RWPE2 (cell line): ENCODE results near the gene UFC1.

ENCODE experiments used
- ATAC-seq: fragments of 200-7000 bp; cut with Tn5 transposase; 3 replicates; pipeline ENCODE4 v1.9.1; 2021; ENCODE audit warnings: low read depth
- DNase-seq: peaks from one replicate; pipeline ENCODE4 v3.0.0-alpha.2; 2020; ENCODE audit warnings: low spot score
- H3K27ac ChIP-seq: fragments of 450-650 bp; 2 replicates; pipeline ENCODE4 v1.5.1; 2017; ENCODE audit warnings: mild to moderate bottlenecking; ENCODE audit not compliant: poor library complexity, severe bottlenecking
- H3K27me3 ChIP-seq: fragments of 250-450 bp; sonication (Bioruptor Pico); 2 replicates; pipeline ENCODE4 v1.5.1; 2021; ENCODE audit warnings: mild to moderate bottlenecking, moderate library complexity; ENCODE audit not compliant: insufficient read depth, poor library complexity, severe bottlenecking
- H3K36me3 ChIP-seq: fragments of 250-450 bp; sonication (Bioruptor Pico); 2 replicates; pipeline ENCODE4 v1.5.1; 2020; ENCODE audit warnings: low read depth, mild to moderate bottlenecking, moderate library complexity
- H3K4me1 ChIP-seq: fragments of 250-450 bp; sonication (Bioruptor Pico); 2 replicates; pipeline ENCODE4 v1.5.1; 2021; ENCODE audit warnings: mild to moderate bottlenecking, moderate library complexity; ENCODE audit not compliant: insufficient read depth, poor library complexity, severe bottlenecking
- H3K4me3 ChIP-seq: fragments of 250-450 bp; sonication (Bioruptor Pico); 2 replicates; pipeline ENCODE4 v1.5.1; 2021; ENCODE audit warnings: mild to moderate bottlenecking, moderate library complexity; ENCODE audit not compliant: severe bottlenecking
- H3K9me3 ChIP-seq: fragments of 250-450 bp; sonication (Bioruptor Pico); 2 replicates; pipeline ENCODE4 v1.5.1; 2021; ENCODE audit warnings: mild to moderate bottlenecking, moderate library complexity; ENCODE audit not compliant: severe bottlenecking
- TF ChIP-seq, protein P1 (sequence below): fragments of 450-650 bp; IDR thresholded peaks from one replicate; pipeline ENCODE4 v1.5.1; 2017; ENCODE audit warnings: mild to moderate bottlenecking, moderate library complexity; ENCODE audit not compliant: poor library complexity, severe bottlenecking

Gene UFC1

DNA sequence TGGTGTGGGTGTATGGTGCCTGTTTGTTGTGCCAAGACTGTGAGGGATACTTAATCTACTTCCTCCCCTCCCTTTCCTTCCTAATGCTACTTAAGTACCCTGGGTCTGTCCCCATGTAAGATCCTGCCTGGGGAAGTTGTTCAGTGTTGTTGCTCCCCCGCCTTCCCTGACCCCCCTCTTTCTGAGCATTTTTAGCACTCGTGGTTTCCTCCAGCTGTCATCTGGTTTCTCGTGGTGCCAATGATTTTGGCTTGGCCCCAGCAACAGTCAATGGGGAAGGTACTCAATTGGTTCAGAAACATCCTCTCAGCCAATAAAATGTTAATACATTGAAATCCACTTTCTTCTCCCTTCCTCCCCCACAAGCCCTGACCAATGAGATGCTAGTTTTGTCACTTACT, 31.5 kb downstream of the UFC1 start:
- Histone ChIP-seq H3K27ac (no peak overlapping the region), H3K9me3 (no peaks in the 10 kb centered on the region), H3K36me3 (no peaks in the 10 kb centered on the region), H3K4me3 (no peak overlapping the region), H3K4me1 (peaks cover 12% of the 10 kb centered on the region), H3K27me3 (no peaks in the 10 kb centered on the region)
- no peak for ATAC-seq
- TF ChIP-seq, protein P1, sequence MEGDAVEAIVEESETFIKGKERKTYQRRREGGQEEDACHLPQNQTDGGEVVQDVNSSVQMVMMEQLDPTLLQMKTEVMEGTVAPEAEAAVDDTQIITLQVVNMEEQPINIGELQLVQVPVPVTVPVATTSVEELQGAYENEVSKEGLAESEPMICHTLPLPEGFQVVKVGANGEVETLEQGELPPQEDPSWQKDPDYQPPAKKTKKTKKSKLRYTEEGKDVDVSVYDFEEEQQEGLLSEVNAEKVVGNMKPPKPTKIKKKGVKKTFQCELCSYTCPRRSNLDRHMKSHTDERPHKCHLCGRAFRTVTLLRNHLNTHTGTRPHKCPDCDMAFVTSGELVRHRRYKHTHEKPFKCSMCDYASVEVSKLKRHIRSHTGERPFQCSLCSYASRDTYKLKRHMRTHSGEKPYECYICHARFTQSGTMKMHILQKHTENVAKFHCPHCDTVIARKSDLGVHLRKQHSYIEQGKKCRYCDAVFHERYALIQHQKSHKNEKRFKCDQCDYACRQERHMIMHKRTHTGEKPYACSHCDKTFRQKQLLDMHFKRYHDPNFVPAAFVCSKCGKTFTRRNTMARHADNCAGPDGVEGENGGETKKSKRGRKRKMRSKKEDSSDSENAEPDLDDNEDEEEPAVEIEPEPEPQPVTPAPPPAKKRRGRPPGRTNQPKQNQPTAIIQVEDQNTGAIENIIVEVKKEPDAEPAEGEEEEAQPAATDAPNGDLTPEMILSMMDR = no peak
- no peak for DNase-seq

DNA sequence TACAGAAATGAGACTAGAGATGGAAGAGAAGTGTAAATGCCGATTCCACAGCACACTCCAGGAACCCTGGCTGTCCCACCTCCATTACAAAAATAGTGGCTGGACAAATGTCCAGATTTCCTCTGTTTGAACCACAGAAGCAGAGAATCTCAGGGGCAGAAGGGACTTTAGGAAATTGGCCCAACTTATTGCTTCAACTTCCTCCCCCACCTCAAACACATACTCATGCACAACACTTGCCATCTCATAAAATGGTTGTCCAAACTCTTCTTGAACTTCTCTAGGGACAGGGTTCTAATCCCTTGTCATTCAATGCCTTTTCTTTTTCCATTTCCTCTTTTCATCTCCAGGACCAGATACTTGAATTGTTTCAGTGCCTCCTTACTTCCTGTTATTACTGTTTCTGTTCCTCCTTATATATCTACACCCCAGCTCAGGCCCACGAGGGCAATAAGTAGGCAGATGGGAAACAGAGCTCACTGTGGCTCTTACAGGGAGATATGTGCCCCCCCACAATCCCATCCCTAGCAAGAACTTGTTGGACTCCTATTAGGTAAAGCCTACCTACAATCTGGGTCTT, 32.0 kb downstream of the UFC1 start:
- TF ChIP-seq, protein P1 = no peak
- no peak for ATAC-seq
- no peak for DNase-seq
- Histone ChIP-seq H3K4me3 (no peak overlapping the region), H3K27me3 (no peaks in the 10 kb centered on the region), H3K9me3 (no peaks in the 10 kb centered on the region), H3K4me1 (peaks cover 12% of the 10 kb centered on the region), H3K27ac (no peak overlapping the region), H3K36me3 (no peaks in the 10 kb centered on the region)

DNA sequence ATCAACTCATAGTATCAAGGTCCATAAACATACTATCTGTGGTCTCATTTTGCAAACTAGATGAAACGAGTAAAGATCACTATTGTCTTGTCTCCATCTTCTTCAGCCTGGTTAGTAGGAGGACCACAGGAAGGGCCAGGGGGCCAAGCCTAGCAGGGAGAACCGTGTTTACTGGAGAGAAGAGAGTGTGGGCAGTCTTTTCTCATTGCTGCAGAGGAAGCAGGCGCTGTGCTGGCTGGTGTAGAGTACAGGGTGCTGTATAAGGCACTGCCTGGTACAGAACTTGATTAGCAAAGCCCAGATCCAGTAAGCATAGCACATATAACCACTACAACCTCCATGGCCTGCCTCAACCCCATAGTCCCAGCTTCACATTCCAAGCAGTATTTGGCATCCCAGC, 33.5 kb downstream of the UFC1 start:
- Histone ChIP-seq H3K9me3 (no peaks in the 10 kb centered on the region), H3K27ac (no peak overlapping the region), H3K27me3 (no peaks in the 10 kb centered on the region), H3K4me3 (no peak overlapping the region), H3K36me3 (no peaks in the 10 kb centered on the region), H3K4me1 (peaks cover 7% of the 10 kb centered on the region)
- ATAC-seq (no peak), DNase-seq (no peak)
- TF ChIP-seq, protein P1 = no peak

DNA sequence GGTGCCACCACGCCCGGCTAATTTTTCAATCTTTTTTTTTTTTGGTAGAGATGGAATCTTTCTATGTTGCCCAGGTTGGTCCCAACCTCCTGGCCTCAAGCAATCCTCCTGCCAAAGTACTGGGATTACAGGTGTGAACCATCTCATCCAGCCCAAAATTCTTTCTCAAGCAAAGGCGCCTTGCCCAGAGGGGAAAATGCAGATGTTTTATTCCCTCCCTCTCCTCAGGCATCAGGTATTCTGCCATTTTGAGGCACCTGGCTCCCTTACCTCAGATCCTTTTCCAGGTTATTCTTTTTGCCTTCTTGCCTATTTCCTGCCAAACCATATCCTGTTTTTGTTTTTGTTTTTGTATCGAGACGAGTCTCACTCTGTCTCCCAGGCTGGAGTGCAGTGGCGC, 34.6 kb downstream of the UFC1 start:
- no peaks in the 10 kb centered on the region for H3K36me3 ChIP-seq
- ATAC-seq = no peak
- no peak overlapping the region for H3K27ac ChIP-seq
- no peak overlapping the region for H3K4me3 ChIP-seq
- TF ChIP-seq, protein P1 = no peak
- H3K9me3 ChIP-seq = no peaks in the 10 kb centered on the region
- no peaks in the 10 kb centered on the region for H3K4me1 ChIP-seq
- no peak for DNase-seq
- H3K27me3 ChIP-seq = no peaks in the 10 kb centered on the region

DNA sequence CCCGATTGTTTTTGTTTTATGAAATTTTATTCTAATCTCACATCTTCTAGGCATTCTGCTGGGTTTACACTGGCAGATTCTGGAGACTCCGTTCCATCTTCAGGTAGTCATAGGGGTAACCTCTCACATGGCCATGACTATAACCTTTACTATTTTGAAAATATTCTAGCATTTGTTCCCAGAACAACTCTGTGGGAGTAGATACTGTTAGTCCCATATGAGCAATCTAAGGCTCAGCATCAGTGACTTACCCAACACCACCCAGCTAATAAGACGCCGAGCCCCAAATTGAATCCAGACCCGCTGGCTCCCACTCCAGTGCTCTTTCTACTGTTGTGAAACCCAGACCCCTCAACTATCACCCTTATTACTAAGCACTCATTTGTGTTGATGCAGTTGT, 35.3 kb downstream of the UFC1 start:
- Histone ChIP-seq H3K9me3 (no peaks in the 10 kb centered on the region), H3K27ac (no peak overlapping the region), H3K4me1 (no peaks in the 10 kb centered on the region), H3K4me3 (no peak overlapping the region), H3K27me3 (no peaks in the 10 kb centered on the region), H3K36me3 (no peaks in the 10 kb centered on the region)
- DNase-seq (no peak), ATAC-seq (no peak)
- TF ChIP-seq, protein P1 = no peak
